Measurements from ENCODE around the gene FAM98B. TPM values are rescaled to one million over a fixed set of nuclear protein-coding genes. Genes with fewer than 3 reads are reported as not detected.

The FAM98B gene
- total and polyA plus RNA-seq, 2 experiments from 2014 or later: 4.4 to 14.1 TPM

DNA sequence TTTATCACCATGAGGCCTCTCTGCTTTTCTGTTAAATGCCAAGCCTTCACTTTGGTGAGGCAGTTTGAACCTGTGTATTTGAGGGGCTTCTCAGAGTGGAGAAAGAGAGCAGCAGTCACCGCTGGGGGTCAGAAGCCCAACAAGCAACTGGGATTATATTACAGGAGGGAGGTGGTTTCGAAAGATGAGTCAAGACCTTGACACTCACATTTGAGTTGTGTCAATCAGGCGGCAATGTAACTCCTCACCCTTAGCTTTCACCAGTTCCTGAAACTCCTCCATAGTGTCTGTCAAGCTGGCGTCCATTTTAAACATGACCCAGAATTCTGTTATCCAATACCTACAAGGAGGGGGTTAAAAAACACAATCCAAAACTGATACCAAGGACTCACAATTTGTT, 64.2 kb downstream of the FAM98B start:
- Histone ChIP-seq H3K27ac (no peak overlapping the region), H3K27me3 (peaks cover 4% of the 10 kb centered on the region), H3K79me2 (no peaks in the 10 kb centered on the region), H2AFZ (no peak overlapping the region), H3K4me1 (ENCODE audit: insufficient read depth) (no peaks in the 10 kb centered on the region), H3K9me2 (replicated peaks; ENCODE audit: insufficient read depth) (no peaks in the 10 kb centered on the region), H3K4me2 (no peak overlapping the region), H4K20me1 (ENCODE audit: insufficient read depth, poor library complexity, severe bottlenecking) (no peaks in the 10 kb centered on the region), H3K9me3 (ENCODE audit: low read depth) (no peaks in the 10 kb centered on the region), H3K36me3 (replicated peaks; ENCODE audit: insufficient read depth, low read depth) (no peaks in the 10 kb centered on the region), H3K4me3 (no peak overlapping the region)
- TF ChIP-seq EZH2 (IDR thresholded peaks at IDR 0.05; ENCODE audit: borderline replicate concordance) (no peak), EZH2phosphoT487 (IDR thresholded peaks at IDR 0.05; ENCODE audit: low read depth, severe bottlenecking, unreplicated experiment) (no peak)
- TF ChIP-seq, protein P1, sequence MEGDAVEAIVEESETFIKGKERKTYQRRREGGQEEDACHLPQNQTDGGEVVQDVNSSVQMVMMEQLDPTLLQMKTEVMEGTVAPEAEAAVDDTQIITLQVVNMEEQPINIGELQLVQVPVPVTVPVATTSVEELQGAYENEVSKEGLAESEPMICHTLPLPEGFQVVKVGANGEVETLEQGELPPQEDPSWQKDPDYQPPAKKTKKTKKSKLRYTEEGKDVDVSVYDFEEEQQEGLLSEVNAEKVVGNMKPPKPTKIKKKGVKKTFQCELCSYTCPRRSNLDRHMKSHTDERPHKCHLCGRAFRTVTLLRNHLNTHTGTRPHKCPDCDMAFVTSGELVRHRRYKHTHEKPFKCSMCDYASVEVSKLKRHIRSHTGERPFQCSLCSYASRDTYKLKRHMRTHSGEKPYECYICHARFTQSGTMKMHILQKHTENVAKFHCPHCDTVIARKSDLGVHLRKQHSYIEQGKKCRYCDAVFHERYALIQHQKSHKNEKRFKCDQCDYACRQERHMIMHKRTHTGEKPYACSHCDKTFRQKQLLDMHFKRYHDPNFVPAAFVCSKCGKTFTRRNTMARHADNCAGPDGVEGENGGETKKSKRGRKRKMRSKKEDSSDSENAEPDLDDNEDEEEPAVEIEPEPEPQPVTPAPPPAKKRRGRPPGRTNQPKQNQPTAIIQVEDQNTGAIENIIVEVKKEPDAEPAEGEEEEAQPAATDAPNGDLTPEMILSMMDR (IDR thresholded peaks at IDR 0.05; ENCODE audit: poor library complexity): no peak
- 93% methylated on average over 4 of the region's 4 CpGs for WGBS (ENCODE audit: low lambda C conversion rate, missing lambda C conversion rate)
- no peak for DNase-seq (ENCODE audit: low spot score)

DNA sequence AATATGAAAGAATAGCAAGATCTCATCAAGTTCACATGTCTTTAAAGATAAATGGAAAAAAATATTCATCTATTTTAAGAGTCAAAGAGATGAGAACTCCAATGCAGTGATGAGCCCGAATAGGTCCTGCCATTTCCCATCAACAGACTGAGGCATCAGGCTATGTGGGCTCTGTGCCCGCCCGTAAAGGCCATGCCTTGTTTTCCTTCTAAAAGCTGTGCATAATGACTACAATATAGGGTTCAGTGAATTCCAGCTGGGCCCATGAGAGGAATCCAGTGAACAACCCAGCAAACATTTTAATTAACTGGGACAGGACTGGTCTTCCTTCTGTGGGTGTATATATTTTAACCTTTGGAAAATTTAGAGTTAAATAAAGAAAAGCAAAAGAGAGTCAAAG, 66.1 kb downstream of the FAM98B start:
- no peak overlapping the region for H3K27ac ChIP-seq
- 91% methylated on average over 3 of the region's 3 CpGs for WGBS (ENCODE audit: low lambda C conversion rate, missing lambda C conversion rate)
- TF ChIP-seq, protein P1 (IDR thresholded peaks at IDR 0.05; ENCODE audit: poor library complexity): no peak
- TF ChIP-seq EZH2phosphoT487 (IDR thresholded peaks at IDR 0.05; ENCODE audit: low read depth, severe bottlenecking, unreplicated experiment): no peak
- no peak for TF ChIP-seq EZH2 (IDR thresholded peaks at IDR 0.05; ENCODE audit: borderline replicate concordance)

DNA sequence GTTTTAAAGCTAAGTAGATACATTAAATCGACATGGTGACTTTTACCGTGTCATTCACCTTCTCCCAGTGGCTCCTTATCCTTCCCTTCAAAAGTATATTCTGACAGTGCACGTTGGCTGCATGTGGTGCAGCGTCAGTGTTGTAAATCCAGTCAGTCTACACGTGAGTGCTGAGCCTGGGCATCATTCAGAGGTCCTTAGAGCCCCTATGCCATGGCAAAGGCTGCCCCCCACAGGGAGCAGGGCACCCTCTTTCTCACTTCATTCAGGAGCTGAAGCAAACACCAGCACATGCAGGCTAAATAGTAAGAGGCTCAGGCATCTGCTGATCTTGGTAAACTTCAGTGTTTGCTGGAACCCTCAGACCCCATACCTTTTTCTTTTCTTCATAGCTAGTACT, 67.4 kb downstream of the FAM98B start:
- DNase-seq (ENCODE audit: low spot score): no peak
- Histone ChIP-seq H3K9me2 (replicated peaks; ENCODE audit: insufficient read depth) (no peaks in the 10 kb centered on the region), H2AFZ (no peak overlapping the region), H3K27ac (no peak overlapping the region), H3K4me1 (ENCODE audit: insufficient read depth) (no peaks in the 10 kb centered on the region), H3K4me2 (no peak overlapping the region), H3K9me3 (ENCODE audit: low read depth) (no peaks in the 10 kb centered on the region), H3K36me3 (replicated peaks; ENCODE audit: insufficient read depth, low read depth) (no peaks in the 10 kb centered on the region), H3K27me3 (peaks cover 4% of the 10 kb centered on the region), H3K4me3 (no peak overlapping the region), H4K20me1 (ENCODE audit: insufficient read depth, poor library complexity, severe bottlenecking) (no peaks in the 10 kb centered on the region), H3K79me2 (no peaks in the 10 kb centered on the region)
- 67% methylated on average over 5 of the region's 5 CpGs for WGBS (ENCODE audit: low lambda C conversion rate, missing lambda C conversion rate)
- TF ChIP-seq EZH2 (IDR thresholded peaks at IDR 0.05; ENCODE audit: borderline replicate concordance): no peak
- TF ChIP-seq EZH2phosphoT487 (IDR thresholded peaks at IDR 0.05; ENCODE audit: low read depth, severe bottlenecking, unreplicated experiment): no peak
- TF ChIP-seq, protein P1 (IDR thresholded peaks at IDR 0.05; ENCODE audit: poor library complexity): no peak

More for the DNA sequence above, 66.1 kb downstream of the FAM98B start:
- no peaks in the 10 kb centered on the region for H4K20me1 ChIP-seq (ENCODE audit: insufficient read depth, poor library complexity, severe bottlenecking)
- no peaks in the 10 kb centered on the region for H3K36me3 ChIP-seq (replicated peaks; ENCODE audit: insufficient read depth, low read depth)
- no peak overlapping the region for H2AFZ ChIP-seq
- no peak for DNase-seq (ENCODE audit: low spot score)
- no peaks in the 10 kb centered on the region for H3K4me1 ChIP-seq (ENCODE audit: insufficient read depth)
- no peaks in the 10 kb centered on the region for H3K9me3 ChIP-seq (ENCODE audit: low read depth)
- H3K27me3 ChIP-seq: peaks cover 4% of the 10 kb centered on the region
- no peak overlapping the region for H3K4me2 ChIP-seq
- H3K9me2 ChIP-seq (replicated peaks; ENCODE audit: insufficient read depth): no peaks in the 10 kb centered on the region
- no peaks in the 10 kb centered on the region for H3K79me2 ChIP-seq
- no peak overlapping the region for H3K4me3 ChIP-seq

DNA sequence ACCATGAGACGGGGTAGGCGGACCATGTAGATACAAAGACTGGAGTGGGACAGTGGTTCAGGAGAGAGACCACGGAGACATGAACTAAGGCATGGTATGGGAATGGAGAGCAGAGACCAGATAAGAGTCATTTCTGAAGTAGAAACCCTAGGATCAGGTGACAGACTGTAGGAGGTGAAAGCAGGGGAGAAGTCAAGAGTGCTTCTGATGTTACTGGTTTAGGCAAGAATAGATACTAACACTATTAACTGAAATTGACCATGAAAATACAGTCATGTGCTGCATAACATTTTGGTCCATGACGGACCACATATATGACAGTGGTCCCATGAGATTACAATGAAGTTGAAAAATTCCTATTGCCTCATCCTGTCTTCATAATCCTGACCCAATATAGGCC, 69.0 kb downstream of the FAM98B start:
- Histone ChIP-seq H3K79me2 (no peaks in the 10 kb centered on the region), H3K4me1 (ENCODE audit: insufficient read depth) (no peaks in the 10 kb centered on the region), H3K4me3 (no peak overlapping the region), H2AFZ (no peak overlapping the region), H3K36me3 (replicated peaks; ENCODE audit: insufficient read depth, low read depth) (no peaks in the 10 kb centered on the region), H3K27me3 (peaks cover 4% of the 10 kb centered on the region), H3K4me2 (no peak overlapping the region), H3K27ac (no peak overlapping the region), H3K9me3 (ENCODE audit: low read depth) (no peaks in the 10 kb centered on the region), H4K20me1 (ENCODE audit: insufficient read depth, poor library complexity, severe bottlenecking) (no peaks in the 10 kb centered on the region), H3K9me2 (replicated peaks; ENCODE audit: insufficient read depth) (no peaks in the 10 kb centered on the region)
- no peak for DNase-seq (ENCODE audit: low spot score)
- TF ChIP-seq EZH2 (IDR thresholded peaks at IDR 0.05; ENCODE audit: borderline replicate concordance) (no peak), EZH2phosphoT487 (IDR thresholded peaks at IDR 0.05; ENCODE audit: low read depth, severe bottlenecking, unreplicated experiment) (no peak)
- TF ChIP-seq, protein P1 (IDR thresholded peaks at IDR 0.05; ENCODE audit: poor library complexity): no peak
- 94% methylated on average over 4 of the region's 4 CpGs for WGBS (ENCODE audit: low lambda C conversion rate, missing lambda C conversion rate)
